IPS-NIHi7 (cell line): ENCODE results near the gene GOLGA7B.
A peak's percentile ranks its signal among the peaks of the same experiment; 100 is the strongest.
"Not testable (repeated sequence)": the region's sequence is repeated elsewhere in the genome, so short reads cannot be mapped to it uniquely, and the experiment has no call there.

Source experiments
- DNase-seq: peaks from one replicate; pipeline ENCODE4 v3.0.0; 2012; ENCODE audit warnings: mixed read lengths; ENCODE audit errors: extremely low spot score

GOLGA7B gene

GRCh38 chr10:97831259-97831658 lies 18.4 kb upstream of the GOLGA7B start:
- no peak for DNase-seq

GRCh38 chr10:97836446-97836845 lies 13.2 kb upstream of the GOLGA7B start:
- no peak for DNase-seq

DNA sequence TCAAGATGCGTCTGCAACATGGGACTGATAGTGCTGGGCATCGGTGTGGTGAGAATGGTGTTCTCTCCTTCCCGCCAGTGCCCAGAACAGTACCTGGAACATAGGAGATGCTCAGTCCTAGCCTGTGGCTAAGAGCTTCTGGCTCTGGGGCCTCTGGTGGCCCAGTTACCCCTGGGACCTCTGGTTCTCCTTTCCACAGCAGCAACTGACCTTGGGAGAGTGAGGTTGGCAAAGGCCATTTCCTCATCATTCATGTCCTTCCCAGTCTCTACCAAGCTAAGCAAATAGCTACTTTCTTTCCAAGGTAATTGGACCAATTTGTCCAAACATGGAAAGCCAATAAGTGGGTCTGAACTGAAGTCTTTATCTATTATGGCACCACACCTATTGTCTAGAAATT lies 11.6 kb upstream of the GOLGA7B start:
- DNase-seq, result no peak

DNA sequence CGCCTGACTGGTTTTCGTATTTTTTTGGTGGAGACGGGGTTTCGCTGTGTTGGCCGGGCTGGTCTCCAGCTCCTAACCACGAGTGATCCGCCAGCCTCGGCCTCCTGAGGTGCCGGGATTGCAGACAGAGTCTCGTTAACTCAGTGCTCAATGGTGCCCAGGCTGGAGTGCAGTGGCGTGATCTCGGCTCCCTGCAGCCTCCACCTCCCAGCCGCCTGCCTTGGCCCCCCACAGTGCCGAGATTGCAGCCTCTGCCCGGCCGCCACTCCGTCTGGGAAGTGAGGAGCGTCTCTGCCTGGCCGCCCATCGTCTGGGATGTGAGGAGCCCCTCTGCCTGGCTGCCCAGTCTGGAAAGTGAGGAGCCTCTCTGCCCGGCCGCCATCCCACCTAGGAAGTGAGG lies 8.5 kb upstream of the GOLGA7B start:
- DNase-seq, result not testable (repeated sequence)

DNA sequence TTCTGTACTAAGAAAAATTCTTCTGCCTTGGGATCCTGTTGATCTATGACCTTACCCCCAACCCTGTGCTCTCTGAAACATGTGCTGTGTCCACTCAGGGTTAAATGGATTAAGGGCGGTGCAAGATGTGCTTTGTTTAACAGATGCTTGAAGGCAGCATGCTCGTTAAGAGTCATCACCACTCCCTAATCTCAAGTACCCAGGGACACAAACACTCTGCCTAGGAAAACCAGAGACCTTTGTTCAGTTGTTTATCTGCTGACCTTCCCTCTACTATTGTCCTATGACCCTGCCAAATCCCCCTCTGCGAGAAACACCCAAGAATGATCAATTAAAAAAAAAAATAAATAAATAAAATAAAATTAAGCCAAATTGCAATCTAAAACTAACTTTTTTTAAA lies 7.5 kb upstream of the GOLGA7B start:
- not testable (repeated sequence) for DNase-seq

- no peak for DNase-seq
These were observed 6.9 kb upstream of the GOLGA7B start for GRCh38 chr10:97842656-97843280.

GRCh38 chr10:97843281-97843671 lies 6.4 kb upstream of the GOLGA7B start:
- no peak for DNase-seq

DNA sequence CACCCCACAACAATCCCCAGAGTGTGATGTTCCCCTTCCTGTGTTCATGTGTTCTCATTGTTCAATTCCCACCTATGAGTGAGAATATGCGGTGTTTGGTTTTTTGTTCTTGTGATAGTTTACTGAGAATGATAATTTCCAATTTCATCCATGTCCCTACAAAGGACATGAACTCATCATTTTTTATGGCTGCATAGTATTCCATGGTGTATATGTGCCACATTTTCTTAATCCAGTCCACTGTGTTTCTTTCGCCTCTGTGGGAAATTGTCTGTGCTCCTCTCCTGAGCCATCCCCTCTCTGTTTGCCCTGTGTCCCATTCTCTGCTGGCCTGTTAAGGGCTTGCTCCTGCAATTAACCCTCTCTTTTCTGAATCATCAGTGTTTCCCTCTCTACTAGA lies 5.7 kb upstream of the GOLGA7B start:
- DNase-seq, result not testable (repeated sequence)

DNA sequence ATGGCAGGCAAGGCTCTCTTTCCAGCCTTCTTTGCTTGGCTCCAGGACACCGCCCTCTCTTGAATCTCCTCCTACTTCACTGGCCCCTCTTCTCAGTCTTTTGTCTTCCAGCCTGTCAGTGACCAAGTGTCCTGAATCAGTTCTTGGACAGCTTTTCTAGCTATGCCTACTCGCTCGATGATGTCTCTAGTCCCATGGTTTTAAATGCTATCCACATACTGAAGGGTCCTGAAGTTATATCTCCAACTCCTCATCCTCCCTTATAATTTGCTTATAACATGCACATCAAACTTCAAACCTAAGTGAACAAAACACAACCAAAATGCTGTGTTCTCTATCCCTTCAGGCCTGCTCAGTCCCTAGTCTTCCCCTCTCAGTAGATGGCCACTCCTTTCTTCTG lies 5.0 kb upstream of the GOLGA7B start:
- no peak for DNase-seq

GRCh38 chr10:97849103-97849686 lies 448 bp upstream of the GOLGA7B start:
- DNase-seq, result no peak

DNA sequence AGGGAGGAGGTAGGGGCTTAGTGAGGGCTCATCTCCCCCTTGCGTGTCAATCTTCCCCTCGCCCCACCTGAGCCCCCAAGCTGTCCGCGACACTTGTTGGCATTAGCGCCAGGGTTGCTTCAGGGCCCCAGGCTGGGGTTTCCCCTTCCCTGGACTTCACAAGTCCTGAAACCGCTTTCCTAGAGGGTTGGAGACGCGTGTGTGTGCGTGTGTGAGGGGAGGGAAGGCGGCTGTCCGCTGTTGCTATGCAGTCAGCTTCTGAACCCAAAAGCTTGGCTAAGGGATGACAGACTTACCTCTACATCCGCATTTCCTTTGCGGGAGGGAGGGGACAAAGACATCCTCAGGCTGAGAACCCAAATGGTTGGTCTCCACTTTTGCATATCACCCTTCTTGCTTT lies 803 bp downstream of the GOLGA7B start:
- no peak for DNase-seq

DNA sequence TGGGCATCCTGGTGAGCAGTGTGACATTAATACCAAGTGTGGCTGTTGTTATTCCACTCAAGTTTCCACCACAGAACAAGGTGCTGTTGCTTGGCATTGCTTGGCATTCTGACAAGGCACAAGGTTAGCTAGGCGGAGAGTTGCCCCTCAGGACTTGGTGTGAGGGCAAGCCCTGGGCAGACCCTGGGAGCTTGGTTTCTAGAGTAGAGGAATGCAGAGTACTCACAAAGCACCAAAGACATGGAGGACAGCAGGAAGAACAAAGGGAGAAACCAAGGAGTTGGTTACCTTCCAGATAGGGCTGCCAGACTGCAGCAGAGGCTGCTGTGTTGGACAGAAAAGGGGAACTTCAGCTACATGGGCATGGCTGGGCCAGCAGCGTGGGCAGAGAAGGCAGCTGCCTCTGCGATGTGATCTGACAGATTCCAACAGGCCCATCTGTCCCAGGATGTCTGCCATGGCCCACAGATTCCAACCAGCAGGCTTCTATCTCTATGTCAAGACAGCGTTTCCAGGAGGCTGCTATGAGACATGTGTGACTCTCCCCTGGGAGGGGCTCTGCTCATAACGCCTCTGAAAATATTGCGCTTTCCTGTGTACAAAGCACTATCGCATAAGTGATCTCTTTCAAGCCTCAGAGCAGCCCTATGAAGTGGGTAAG lies 1.8 kb downstream of the GOLGA7B start:
- DNase-seq, result no peak

- no peak for DNase-seq
These were observed 2.6 kb downstream of the GOLGA7B start for GRCh38 chr10:97852277-97852676.

DNA sequence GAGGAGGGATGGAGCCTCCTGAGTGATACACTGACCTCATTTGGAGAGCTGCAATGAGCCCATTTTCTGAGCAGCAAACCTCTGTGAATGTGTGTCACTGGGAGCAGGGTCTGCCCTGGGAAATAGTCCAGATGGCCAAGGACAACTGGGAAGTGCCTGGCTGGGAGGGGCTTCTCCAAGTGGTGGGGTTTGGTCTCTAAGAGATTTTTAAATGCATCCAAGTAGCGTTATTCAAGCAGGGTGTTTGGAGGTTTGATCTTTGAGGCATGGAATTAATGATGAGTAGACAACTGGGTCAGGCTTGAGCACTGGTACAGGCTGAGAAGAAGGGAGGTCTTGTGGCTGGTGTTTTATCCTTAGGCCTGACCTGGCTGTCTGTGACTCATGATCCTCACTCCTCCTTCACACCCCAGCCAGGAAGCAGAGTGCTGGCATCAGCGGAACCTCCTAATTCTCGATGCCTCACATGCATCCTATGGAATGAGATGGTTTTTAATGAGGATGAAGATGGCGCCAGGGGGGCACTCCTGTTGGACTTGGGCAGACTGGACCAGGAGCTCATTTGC lies 3.3 kb downstream of the GOLGA7B start:
- no peak for DNase-seq

DNA sequence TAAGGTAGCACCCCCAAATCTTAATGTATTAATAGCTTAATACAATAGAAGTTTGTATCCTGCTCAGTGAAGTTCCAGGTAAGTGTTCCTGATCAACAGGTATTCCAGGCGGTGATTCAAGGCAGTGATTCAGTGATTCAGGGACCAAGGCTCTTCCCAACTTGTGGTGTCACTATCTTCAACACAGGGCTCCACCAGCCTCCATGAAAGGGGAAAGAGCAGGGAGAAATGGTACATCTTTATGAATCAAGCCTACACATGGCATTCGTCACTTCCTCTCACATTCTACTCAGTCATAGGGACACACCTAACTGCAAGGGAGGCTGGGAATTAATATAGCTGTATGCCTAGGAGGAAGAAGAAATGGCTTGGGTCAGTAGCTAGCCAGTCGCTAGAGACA lies 5.1 kb downstream of the GOLGA7B start:
- DNase-seq, result no peak

GRCh38 chr10:97858001-97858439 lies 8.4 kb downstream of the GOLGA7B start:
- DNase-seq, result no peak

DNA sequence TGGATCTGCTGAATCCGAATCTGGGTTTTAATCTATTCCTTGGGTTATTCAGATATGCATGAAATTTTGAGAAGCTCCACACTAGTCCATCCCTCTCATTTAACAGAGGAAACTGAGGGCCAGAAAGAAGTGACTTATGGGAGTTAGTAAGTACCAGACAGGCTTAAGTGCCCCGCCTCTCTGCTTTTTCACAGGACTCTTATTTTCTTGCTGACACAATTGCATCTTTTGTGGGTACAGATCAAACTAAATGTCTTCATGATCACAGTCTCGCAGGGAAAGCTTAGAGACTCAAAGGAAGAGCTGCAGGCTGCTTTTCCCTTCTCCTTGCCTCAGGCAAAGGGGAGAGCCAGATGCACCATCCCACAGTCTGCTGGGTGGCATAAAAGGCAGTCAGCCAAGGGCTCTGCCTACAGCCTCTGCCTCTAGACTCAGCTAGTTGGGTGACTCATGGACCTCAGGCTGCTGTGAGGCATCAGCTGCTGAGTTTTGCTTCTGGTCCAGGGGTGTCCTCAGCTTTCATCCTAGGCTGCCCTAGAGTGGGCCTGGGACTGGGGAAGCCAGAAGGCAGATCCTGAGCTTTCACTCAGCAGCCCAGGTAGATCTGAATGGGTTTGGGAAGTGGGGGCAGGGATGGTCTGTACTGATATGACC lies 11.6 kb downstream of the GOLGA7B start:
- peak; percentile 48 for DNase-seq

GRCh38 chr10:97861924-97862323 lies 12.3 kb downstream of the GOLGA7B start:
- peak; percentile 52 for DNase-seq

DNA sequence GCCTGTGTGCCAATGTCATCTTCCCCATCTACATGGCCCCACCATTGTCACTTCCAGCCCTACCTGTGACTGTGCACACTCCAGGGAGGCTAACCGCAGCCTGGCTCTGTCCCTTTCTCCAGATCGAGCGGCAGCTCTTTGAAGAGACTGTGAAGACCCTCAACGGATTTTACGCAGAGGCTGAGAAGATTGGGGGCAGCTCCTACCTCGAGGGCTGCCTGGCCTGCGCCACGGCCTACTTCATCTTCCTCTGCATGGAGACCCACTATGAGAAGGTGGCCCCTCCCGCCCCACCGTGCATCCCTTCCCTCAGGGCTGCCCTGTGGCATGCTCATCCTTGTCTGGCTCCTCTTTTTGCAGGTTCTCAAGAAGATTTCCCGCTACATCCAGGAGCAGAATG lies 14.2 kb downstream of the GOLGA7B start:
- DNase-seq, result no peak

GRCh38 chr10:97865488-97865887 lies 15.8 kb downstream of the GOLGA7B start:
- DNase-seq, result no peak

DNA sequence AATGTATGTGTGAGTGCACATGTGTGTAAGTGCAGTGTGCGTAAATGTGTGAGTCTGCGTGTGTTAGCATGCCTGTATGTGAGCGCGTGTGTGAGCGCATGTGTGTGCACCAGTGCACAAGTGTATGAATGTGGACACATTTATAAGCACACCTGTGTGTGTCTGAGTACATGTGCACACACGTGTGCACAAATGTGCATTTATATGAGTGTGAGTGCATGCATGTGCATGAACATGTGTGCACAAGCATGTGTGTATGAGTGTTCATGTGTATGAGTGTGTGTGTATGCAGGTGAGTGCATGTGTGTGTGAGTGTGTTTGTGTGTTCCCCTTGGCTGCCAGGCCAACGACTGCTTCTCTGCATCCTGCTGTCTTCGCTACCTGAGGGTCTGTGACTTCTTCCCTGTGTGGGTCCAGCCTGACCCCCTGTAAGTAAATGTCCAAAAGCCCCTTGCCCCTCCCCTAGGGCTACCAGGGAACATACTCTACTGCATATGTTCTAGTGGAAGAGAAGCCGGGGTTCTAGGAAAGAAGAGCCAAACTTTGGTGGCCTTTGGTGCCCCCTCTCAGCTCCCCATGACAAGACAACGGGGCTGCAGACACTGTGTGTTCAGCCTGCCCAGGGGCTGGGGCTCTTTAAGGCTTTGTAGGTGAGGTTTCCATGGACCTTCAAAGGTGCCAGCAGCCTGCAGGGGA lies 17.0 kb downstream of the GOLGA7B start:
- DNase-seq, result peak; percentile 35
